ENCODE measurements around the gene RAB17. TPM values are rescaled to one million over a fixed set of nuclear protein-coding genes. Genes with fewer than 3 reads are reported as not detected.

The RAB17 gene
- total RNA-seq, 6 experiments from 2014 or later, result 57.5 to 129 (median 77.9) TPM

DNA sequence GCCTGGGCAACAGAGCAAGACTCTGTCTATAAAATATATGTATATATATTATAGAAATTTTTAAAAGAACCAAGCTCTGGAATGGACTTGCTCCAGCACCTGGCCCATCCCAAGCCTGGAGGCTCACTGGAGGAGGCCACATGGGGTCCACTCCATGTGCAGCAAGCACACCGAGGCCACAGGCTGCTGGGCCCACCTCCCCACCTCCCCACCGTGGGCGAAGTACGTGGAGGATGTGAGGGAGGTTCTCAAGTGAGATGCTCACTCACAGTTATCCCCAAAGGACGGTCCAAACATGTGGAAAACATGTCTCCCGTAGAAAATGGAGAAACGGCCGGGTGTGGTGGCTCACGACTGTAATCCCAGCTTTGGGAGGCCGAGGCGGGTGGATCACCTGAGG lies 13.9 kb upstream of the RAB17 start:
- H3K27me3 ChIP-seq, result no peaks in the 10 kb centered on the region
- no peak for DNase-seq
- no peak for TF ChIP-seq POLR2A (IDR thresholded peaks at IDR 0.05)
- TF ChIP-seq, protein P1, sequence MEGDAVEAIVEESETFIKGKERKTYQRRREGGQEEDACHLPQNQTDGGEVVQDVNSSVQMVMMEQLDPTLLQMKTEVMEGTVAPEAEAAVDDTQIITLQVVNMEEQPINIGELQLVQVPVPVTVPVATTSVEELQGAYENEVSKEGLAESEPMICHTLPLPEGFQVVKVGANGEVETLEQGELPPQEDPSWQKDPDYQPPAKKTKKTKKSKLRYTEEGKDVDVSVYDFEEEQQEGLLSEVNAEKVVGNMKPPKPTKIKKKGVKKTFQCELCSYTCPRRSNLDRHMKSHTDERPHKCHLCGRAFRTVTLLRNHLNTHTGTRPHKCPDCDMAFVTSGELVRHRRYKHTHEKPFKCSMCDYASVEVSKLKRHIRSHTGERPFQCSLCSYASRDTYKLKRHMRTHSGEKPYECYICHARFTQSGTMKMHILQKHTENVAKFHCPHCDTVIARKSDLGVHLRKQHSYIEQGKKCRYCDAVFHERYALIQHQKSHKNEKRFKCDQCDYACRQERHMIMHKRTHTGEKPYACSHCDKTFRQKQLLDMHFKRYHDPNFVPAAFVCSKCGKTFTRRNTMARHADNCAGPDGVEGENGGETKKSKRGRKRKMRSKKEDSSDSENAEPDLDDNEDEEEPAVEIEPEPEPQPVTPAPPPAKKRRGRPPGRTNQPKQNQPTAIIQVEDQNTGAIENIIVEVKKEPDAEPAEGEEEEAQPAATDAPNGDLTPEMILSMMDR (IDR thresholded peaks at IDR 0.05), result no peak
- 82% methylated on average over 11 of the region's 11 CpGs for WGBS (ENCODE audit: insufficient coverage, low coverage, low lambda C conversion rate, missing lambda C conversion rate)
- H3K4me1 ChIP-seq, result peaks cover 0 to 14% (median 6%) of the 10 kb centered on the region in 4 donors
- no peak for ATAC-seq
- no peaks in the 10 kb centered on the region for H3K36me3 ChIP-seq
- H3K27ac ChIP-seq, result peak overlapping the region in 1 of 3 donors; percentile 24
- H3K4me3 ChIP-seq, result no peak overlapping the region
- intact Hi-C loops (cut with DNase I), result no loop called here
- H3K9me3 ChIP-seq, result no peaks in the 10 kb centered on the region

DNA sequence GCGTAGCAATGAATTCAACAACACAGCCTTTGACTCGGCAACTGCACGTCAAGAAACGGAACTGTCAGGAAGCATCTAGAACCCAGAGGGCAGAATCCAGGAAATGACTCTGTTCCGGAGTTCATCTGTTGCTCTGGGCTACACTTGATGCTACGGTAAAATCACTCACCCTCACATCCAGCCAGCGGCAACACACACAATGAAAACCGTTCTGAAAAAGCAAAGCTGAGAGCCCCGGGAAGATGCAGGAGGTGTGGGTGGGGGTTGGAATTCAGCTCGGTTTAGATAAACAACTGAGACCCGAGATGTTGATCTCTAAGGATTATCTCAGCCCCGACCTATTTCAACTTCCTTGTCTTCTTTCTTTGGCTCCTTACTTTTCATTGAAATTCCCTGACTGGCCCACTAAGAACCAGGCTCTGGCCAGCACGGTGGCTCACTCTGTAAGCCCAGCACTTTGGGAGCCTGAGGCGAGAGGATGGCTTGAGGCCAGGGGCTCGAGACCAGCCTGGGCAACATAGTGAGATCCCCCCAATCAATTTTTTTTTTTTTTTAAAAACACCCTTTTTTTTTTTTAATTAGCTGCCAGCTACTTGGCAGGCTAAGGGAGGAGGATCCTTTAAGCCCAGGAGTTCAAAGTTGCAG lies 13.3 kb upstream of the RAB17 start:
- no peaks in the 10 kb centered on the region for H3K27me3 ChIP-seq
- ATAC-seq, result peak; percentile 49 to 72 (median 68)
- intact Hi-C loops (cut with DNase I), result no loop called here
- H3K4me1 ChIP-seq, result peaks cover 0 to 16% (median 6%) of the 10 kb centered on the region in 4 donors
- DNase-seq, result peak in 1 of 3 donors; percentile 71
- no peaks in the 10 kb centered on the region for H3K9me3 ChIP-seq
- TF ChIP-seq POLR2A (IDR thresholded peaks at IDR 0.05), result peak; percentile 49
- TF ChIP-seq, protein P1 (IDR thresholded peaks at IDR 0.05), result no peak
- H3K27ac ChIP-seq, result peak overlapping the region in 1 of 3 donors; percentile 24
- WGBS (ENCODE audit: insufficient coverage, low coverage, low lambda C conversion rate, missing lambda C conversion rate), result 25% methylated on average over 15 of the region's 15 CpGs
- no peak overlapping the region for H3K4me3 ChIP-seq
- no peaks in the 10 kb centered on the region for H3K36me3 ChIP-seq

DNA sequence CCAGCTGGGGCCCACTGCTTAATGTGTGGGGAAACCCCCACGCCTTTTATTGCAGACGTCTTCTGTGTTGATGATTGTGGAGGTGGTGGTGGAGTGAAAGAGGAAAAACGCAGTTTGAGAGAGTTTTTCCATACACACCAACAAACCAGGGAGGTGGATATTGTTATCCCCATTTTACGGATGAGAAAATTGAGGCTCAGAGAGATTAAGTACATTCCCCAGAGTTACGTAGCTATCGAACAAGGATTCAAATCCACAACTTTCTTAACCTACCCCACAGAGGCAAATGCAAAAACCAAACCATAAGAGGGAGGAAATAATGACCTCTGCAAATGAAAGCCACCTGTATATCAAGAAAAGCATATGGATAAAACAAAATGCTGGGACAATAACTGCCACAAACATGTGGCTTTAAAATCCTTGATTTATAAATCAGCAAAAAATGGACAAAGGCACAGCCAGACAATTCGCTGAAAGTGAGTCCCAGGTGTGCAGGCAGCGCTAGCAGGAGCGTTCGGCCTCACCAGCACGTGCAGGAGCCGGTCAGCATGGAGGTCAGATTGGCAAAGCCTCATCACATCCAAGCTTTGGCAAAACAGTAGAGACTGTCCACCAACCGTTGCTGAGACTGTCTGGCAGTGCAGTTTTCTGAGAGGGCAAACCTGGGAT lies 12.6 kb upstream of the RAB17 start:
- intact Hi-C loops (cut with DNase I), result no loop called here
- WGBS (ENCODE audit: insufficient coverage, low coverage, low lambda C conversion rate, missing lambda C conversion rate), result 89% methylated on average over 7 of the region's 13 CpGs
- H3K36me3 ChIP-seq, result no peaks in the 10 kb centered on the region
- TF ChIP-seq, protein P1 (IDR thresholded peaks at IDR 0.05), result no peak
- no peak for TF ChIP-seq POLR2A (IDR thresholded peaks at IDR 0.05)
- H3K4me3 ChIP-seq, result no peak overlapping the region
- no peaks in the 10 kb centered on the region for H3K9me3 ChIP-seq
- ATAC-seq (no peak), DNase-seq (no peak)
- peaks cover 0 to 16% (median 6%) of the 10 kb centered on the region in 4 donors for H3K4me1 ChIP-seq
- H3K27me3 ChIP-seq, result no peaks in the 10 kb centered on the region
- peak overlapping the region in 1 of 3 donors; percentile 24 for H3K27ac ChIP-seq

DNA sequence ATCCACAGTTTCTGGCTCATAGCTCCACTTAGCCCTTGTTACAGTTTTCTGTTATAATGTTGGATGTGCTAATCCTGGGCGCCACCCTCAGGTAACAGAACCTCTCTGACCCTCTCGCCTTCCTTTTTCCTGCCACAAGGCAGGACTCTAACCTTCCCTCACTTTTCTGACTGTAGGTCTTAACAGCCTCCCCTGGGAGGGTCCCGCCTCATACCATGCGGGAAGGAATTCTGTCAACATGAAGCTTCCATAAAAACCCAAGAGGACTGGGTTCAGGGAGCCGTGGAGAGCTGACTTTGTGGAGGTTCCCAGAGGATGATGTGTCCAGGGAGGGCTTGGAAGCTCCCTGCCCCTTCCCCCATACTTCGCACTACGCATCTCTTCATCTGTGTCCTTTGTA lies 11.9 kb upstream of the RAB17 start:
- WGBS (ENCODE audit: insufficient coverage, low coverage, low lambda C conversion rate, missing lambda C conversion rate), result 92% methylated on average over 5 of the region's 7 CpGs
- no peak for DNase-seq
- H3K27ac ChIP-seq, result no peak overlapping the region
- H3K27me3 ChIP-seq, result no peaks in the 10 kb centered on the region
- peaks cover 0 to 16% (median 6%) of the 10 kb centered on the region in 4 donors for H3K4me1 ChIP-seq
- no peak overlapping the region for H3K4me3 ChIP-seq
- H3K36me3 ChIP-seq, result no peaks in the 10 kb centered on the region
- intact Hi-C loops (cut with DNase I), result no loop called here
- no peak for TF ChIP-seq POLR2A (IDR thresholded peaks at IDR 0.05)
- TF ChIP-seq, protein P1 (IDR thresholded peaks at IDR 0.05), result no peak
- no peak for ATAC-seq
- no peaks in the 10 kb centered on the region for H3K9me3 ChIP-seq

Measured in right lobe of liver (tissue), 6 donors.